Osteoblast (primary cell): Measurements from ENCODE around the gene REEP6. TPM values are rescaled to one million over a fixed set of nuclear protein-coding genes. Genes with fewer than 3 reads are reported as not detected.

Source experiments
- DNase-seq: peaks from one replicate; pipeline ENCODE4 v3.0.0; 2011; ENCODE audit warnings: low spot score, mixed read lengths; ENCODE audit not compliant: insufficient read length; ENCODE audit errors: missing footprints
- H2AFZ ChIP-seq: 2 replicates; pipeline ENCODE4 v1.6.0; 2011; ENCODE audit warnings: mild to moderate bottlenecking, low read length
- H3K27ac ChIP-seq: 2 replicates; pipeline ENCODE4 v1.5.1; 2011; ENCODE audit warnings: mild to moderate bottlenecking, low read depth, low read length, moderate library complexity
- H3K27me3 ChIP-seq: 2 replicates; pipeline ENCODE4 v1.6.0; 2012; ENCODE audit warnings: mild to moderate bottlenecking, control low read depth, inconsistent platforms, low read length, moderate library complexity; ENCODE audit not compliant: insufficient read depth
- H3K36me3 ChIP-seq: 2 replicates; pipeline ENCODE4 v1.5.1; 2011; ENCODE audit warnings: mild to moderate bottlenecking, low read length, control low read depth, moderate library complexity; ENCODE audit not compliant: insufficient read depth
- H3K4me1 ChIP-seq: 2 replicates; pipeline ENCODE4 v1.5.1; 2011; ENCODE audit warnings: mild to moderate bottlenecking, low read length, control low read depth, moderate library complexity; ENCODE audit not compliant: insufficient read depth
- H3K4me2 ChIP-seq: 2 replicates; pipeline ENCODE4 v1.6.0; 2011; ENCODE audit warnings: mild to moderate bottlenecking, low read length; ENCODE audit not compliant: insufficient read depth
- H3K4me3 ChIP-seq: fragments of 200-600 bp; sonication (generic); 3 replicates; pipeline ENCODE4 v1.5.1; 2012; ENCODE audit warnings: mild to moderate bottlenecking, low read length, inconsistent platforms; ENCODE audit not compliant: insufficient read depth
- H3K79me2 ChIP-seq: 2 replicates; pipeline ENCODE4 v1.6.0; 2012; ENCODE audit warnings: mild to moderate bottlenecking, low read length, control low read depth, inconsistent platforms; ENCODE audit not compliant: insufficient read depth
- H3K9me3 ChIP-seq: 2 replicates; pipeline ENCODE4 v1.5.1; 2011; ENCODE audit warnings: low read depth, low read length, control low read depth
- H4K20me1 ChIP-seq: 2 replicates; pipeline ENCODE4 v1.6.0; 2012; ENCODE audit warnings: mild to moderate bottlenecking, low read length, control low read depth; ENCODE audit not compliant: insufficient read depth
- CTCF ChIP-seq: IDR thresholded peaks from 2 replicates; pipeline ENCODE4 v1.5.1; 2011; ENCODE audit warnings: mild to moderate bottlenecking, low read depth, low read length, moderate library complexity; ENCODE audit errors: extremely low read depth
- total RNA-seq: library from RNA; depleted of rRNA; stranded (reverse); fragments of >200 nt; gene quantifications from 2 replicates; pipeline ENCODE4 v1.2.3, GENCODE V29; 2012

Gene REEP6
- total RNA-seq, 1 donor = 1.8 TPM

DNA sequence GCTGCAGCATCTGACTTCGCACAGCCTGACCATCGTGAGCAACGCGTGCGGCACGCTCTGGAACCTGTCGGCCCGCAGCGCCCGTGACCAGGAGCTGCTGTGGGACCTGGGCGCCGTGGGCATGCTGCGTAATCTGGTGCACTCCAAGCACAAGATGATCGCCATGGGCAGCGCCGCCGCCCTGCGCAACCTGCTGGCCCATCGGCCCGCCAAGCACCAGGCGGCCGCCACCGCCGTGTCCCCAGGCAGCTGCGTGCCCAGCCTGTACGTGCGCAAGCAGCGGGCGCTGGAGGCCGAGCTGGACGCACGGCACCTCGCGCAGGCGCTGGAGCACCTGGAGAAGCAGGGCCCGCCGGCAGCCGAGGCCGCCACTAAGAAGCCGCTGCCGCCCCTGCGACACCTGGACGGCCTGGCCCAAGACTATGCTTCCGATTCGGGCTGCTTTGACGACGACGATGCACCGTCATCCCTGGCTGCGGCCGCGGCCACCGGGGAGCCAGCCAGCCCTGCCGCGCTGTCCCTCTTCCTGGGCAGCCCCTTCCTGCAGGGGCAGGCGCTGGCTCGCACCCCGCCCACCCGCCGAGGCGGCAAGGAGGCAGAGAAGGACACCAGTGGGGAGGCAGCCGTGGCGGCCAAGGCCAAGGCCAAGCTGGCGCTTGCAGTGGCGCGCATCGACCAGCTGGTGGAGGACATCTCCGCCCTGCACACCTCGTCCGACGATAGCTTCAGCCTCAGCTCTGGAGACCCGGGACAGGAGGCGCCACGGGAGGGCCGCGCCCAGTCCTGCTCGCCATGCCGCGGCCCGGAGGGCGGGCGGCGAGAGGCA lies 25.6 kb upstream of the REEP6 start:
- Histone ChIP-seq H2AFZ (no peak overlapping the region), H3K4me1 (no peaks in the 10 kb centered on the region), H3K79me2 (no peaks in the 10 kb centered on the region), H3K27me3 (peaks cover 38% of the 10 kb centered on the region), H3K27ac (no peak overlapping the region), H3K4me2 (no peak overlapping the region), H3K9me3 (no peaks in the 10 kb centered on the region), H3K36me3 (no peaks in the 10 kb centered on the region), H4K20me1 (peaks cover 32% of the 10 kb centered on the region), H3K4me3 (no peak overlapping the region)
- peak; percentile 97 for DNase-seq
- TF ChIP-seq CTCF = peak; percentile 31

GRCh38 chr19:1466018-1466460 lies 24.9 kb upstream of the REEP6 start:
- Histone ChIP-seq H3K4me3 (no peak overlapping the region), H3K27me3 (peaks cover 44% of the 10 kb centered on the region), H4K20me1 (peaks cover 38% of the 10 kb centered on the region), H3K4me1 (no peaks in the 10 kb centered on the region), H3K9me3 (no peaks in the 10 kb centered on the region), H3K27ac (no peak overlapping the region), H3K4me2 (no peak overlapping the region), H3K36me3 (no peaks in the 10 kb centered on the region), H3K79me2 (no peaks in the 10 kb centered on the region), H2AFZ (no peak overlapping the region)
- TF ChIP-seq CTCF = no peak
- no peak for DNase-seq

GRCh38 chr19:1466461-1467214 lies 24.3 kb upstream of the REEP6 start:
- H3K9me3 ChIP-seq = no peaks in the 10 kb centered on the region
- H3K4me1 ChIP-seq = no peaks in the 10 kb centered on the region
- no peak overlapping the region for H2AFZ ChIP-seq
- H3K27me3 ChIP-seq = peaks cover 50% of the 10 kb centered on the region
- H3K36me3 ChIP-seq = no peaks in the 10 kb centered on the region
- no peak for TF ChIP-seq CTCF
- no peaks in the 10 kb centered on the region for H3K79me2 ChIP-seq
- H4K20me1 ChIP-seq = peaks cover 44% of the 10 kb centered on the region
- H3K4me3 ChIP-seq = no peak overlapping the region
- H3K4me2 ChIP-seq = no peak overlapping the region
- no peak for DNase-seq
- no peak overlapping the region for H3K27ac ChIP-seq

DNA sequence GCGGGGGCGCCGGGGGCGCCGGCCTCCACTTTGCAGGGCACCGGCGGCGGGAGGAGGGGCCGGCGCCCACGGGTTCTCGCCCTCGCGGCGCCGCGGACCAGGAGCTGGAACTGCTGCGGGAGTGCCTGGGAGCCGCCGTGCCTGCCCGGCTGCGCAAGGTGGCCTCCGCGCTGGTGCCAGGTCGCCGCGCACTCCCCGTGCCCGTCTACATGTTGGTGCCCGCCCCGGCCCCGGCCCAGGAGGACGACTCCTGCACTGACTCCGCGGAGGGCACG lies 23.8 kb upstream of the REEP6 start:
- Histone ChIP-seq H3K9me3 (no peaks in the 10 kb centered on the region), H4K20me1 (peaks cover 47% of the 10 kb centered on the region), H3K36me3 (no peaks in the 10 kb centered on the region), H3K4me3 (no peak overlapping the region), H3K27ac (no peak overlapping the region), H2AFZ (no peak overlapping the region), H3K4me1 (no peaks in the 10 kb centered on the region), H3K79me2 (no peaks in the 10 kb centered on the region), H3K4me2 (no peak overlapping the region), H3K27me3 (peaks cover 55% of the 10 kb centered on the region)
- no peak for TF ChIP-seq CTCF
- no peak for DNase-seq
